Measurements from ENCODE around the gene SPRED1.

SPRED1 gene

GRCh38 chr15:38378161-38378560 is 125.5 kb downstream of the SPRED1 start:
- no peak for DNase-seq (ENCODE audit: low read depth in 1 of 2, low spot score in 1 of 2)
- H3K27ac ChIP-seq (replicated peaks), result no peak overlapping the region
- no peak overlapping the region for H3K4me3 ChIP-seq (replicated peaks; ENCODE audit: insufficient read depth, low read length)
- H3K27me3 ChIP-seq (ENCODE audit: insufficient read depth, poor library complexity, severe bottlenecking), result peaks cover 6% of the 10 kb centered on the region
- TF ChIP-seq GABPA (IDR thresholded peaks at IDR 0.05; ENCODE audit: low read depth) (no peak), POLR2AphosphoS5 (IDR thresholded peaks at IDR 0.05; ENCODE audit: low read depth) (no peak), REST (IDR thresholded peaks at IDR 0.05; ENCODE audit: insufficient replicate concordance, low read depth) (no peak), CTCF (IDR thresholded peaks at IDR 0.05; ENCODE audit: insufficient read depth, low read length) (no peak), SPI1 (IDR thresholded peaks at IDR 0.05; ENCODE audit: borderline replicate concordance, low read depth) (no peak)

GRCh38 chr15:38389924-38390542 is 137.4 kb downstream of the SPRED1 start:
- H3K27me3 ChIP-seq (ENCODE audit: insufficient read depth, poor library complexity, severe bottlenecking), result no peaks in the 10 kb centered on the region
- TF ChIP-seq SPI1 (IDR thresholded peaks at IDR 0.05; ENCODE audit: borderline replicate concordance, low read depth) (no peak), CTCF (IDR thresholded peaks at IDR 0.05; ENCODE audit: insufficient read depth, low read length) (peak; percentile 81)
- no peak overlapping the region for H3K4me3 ChIP-seq (replicated peaks; ENCODE audit: insufficient read depth, low read length)
- no peak overlapping the region for H3K27ac ChIP-seq (replicated peaks)
- peak; percentile 4 to 40 for DNase-seq (ENCODE audit: low read depth in 1 of 2, low spot score in 1 of 2)

- Histone ChIP-seq H3K27me3 (ENCODE audit: insufficient read depth, poor library complexity, severe bottlenecking) (no peaks in the 10 kb centered on the region), H3K4me3 (replicated peaks; ENCODE audit: insufficient read depth, low read length) (no peak overlapping the region), H3K27ac (replicated peaks) (no peak overlapping the region)
- no peak for DNase-seq (ENCODE audit: low read depth in 1 of 2, low spot score in 1 of 2)
- TF ChIP-seq POLR2AphosphoS5 (IDR thresholded peaks at IDR 0.05; ENCODE audit: low read depth), result no peak
- no peak for TF ChIP-seq GABPA (IDR thresholded peaks at IDR 0.05; ENCODE audit: low read depth)
- TF ChIP-seq SPI1 (IDR thresholded peaks at IDR 0.05; ENCODE audit: borderline replicate concordance, low read depth), result no peak
Measured at GRCh38 chr15:38391191-38391590, 138.6 kb downstream of the SPRED1 start.

- no peak overlapping the region for H3K4me3 ChIP-seq (replicated peaks; ENCODE audit: insufficient read depth, low read length)
- TF ChIP-seq REST (IDR thresholded peaks at IDR 0.05; ENCODE audit: insufficient replicate concordance, low read depth) (no peak), CTCF (IDR thresholded peaks at IDR 0.05; ENCODE audit: insufficient read depth, low read length) (no peak), POLR2AphosphoS5 (IDR thresholded peaks at IDR 0.05; ENCODE audit: low read depth) (no peak), SPI1 (IDR thresholded peaks at IDR 0.05; ENCODE audit: borderline replicate concordance, low read depth) (no peak), GABPA (IDR thresholded peaks at IDR 0.05; ENCODE audit: low read depth) (no peak)
- no peak for DNase-seq (ENCODE audit: low read depth in 1 of 2, low spot score in 1 of 2)
- no peak overlapping the region for H3K27ac ChIP-seq (replicated peaks)
- no peaks in the 10 kb centered on the region for H3K27me3 ChIP-seq (ENCODE audit: insufficient read depth, poor library complexity, severe bottlenecking)
Measured at GRCh38 chr15:38398134-38398533, 145.5 kb downstream of the SPRED1 start.

Data from HL-60 (cell line).